B cell (primary cell): ENCODE results near the gene PPL. TPM values are rescaled to one million over a fixed set of nuclear protein-coding genes. Genes with fewer than 3 reads are reported as not detected.

Experiments used
- ATAC-seq: fragments of 200-7000 bp; cut with Tn5 transposase; one replicate; pipeline ENCODE4 v1.10.0; 2021; ENCODE audit warnings: low read depth, mild to moderate bottlenecking, moderate number of reproducible peaks, moderate library complexity
- CTCF ChIA-PET: fragments of 350-600 bp; sonication (Branson Sonifier 250); formaldehyde crosslinking; loops from one replicate; lab custom pipeline; 2021; ENCODE audit warnings: antibody characterized with exemption, inconsistent platforms; lab: Charles Lee
- POLR2A ChIA-PET: fragments of 350-600 bp; sonication (Branson Sonifier 250); formaldehyde crosslinking; loops from one replicate; lab custom pipeline; 2021; ENCODE audit warnings: antibody characterized with exemption; lab: Charles Lee
- DNase-seq: peaks from one replicate; pipeline ENCODE4 v3.0.0; 2013
- H2AFZ ChIP-seq: 2 replicates; pipeline ENCODE4 v1.6.1; 2012; ENCODE audit warnings: mild to moderate bottlenecking, low read depth, low read length; ENCODE audit not compliant: insufficient read depth, poor library complexity, severe bottlenecking
- H3K27ac ChIP-seq, 2 donors: 1 replicate in 1 of 2; 2 replicates in 1 of 2; pipeline ENCODE4 v1.5.1; 2012 to 2013; ENCODE audit warnings: low read length in 2 of 2, mild to moderate bottlenecking in 2 of 2, moderate library complexity in 1 of 2
- H3K27me3 ChIP-seq, 4 experiments: fragments of 200-600 bp in 1 of 4; sonication (generic) in 1 of 4; replicated peaks in 1 of 4; 1 replicate in 2 of 4; 2 replicates in 2 of 4; pipeline versions ENCODE4 v1.6.1 to v1.7.0; 2013 to 2016; ENCODE audit warnings: low read length in 3 of 4, mild to moderate bottlenecking in 2 of 4, mixed read lengths in 1 of 4, moderate library complexity in 1 of 4; ENCODE audit not compliant: insufficient read depth in 4 of 4, control insufficient read depth in 3 of 4; ENCODE audit errors: control extremely low read depth in 1 of 4
- H3K36me3 ChIP-seq, 2 experiments: replicated peaks in 1 of 2; 1 replicate in 1 of 2; 2 replicates in 1 of 2; pipeline versions ENCODE4 v1.6.1 to v1.7.1; 2013; ENCODE audit warnings: low read length in 1 of 2; ENCODE audit not compliant: insufficient read depth in 2 of 2, control insufficient read depth in 1 of 2; ENCODE audit errors: control extremely low read depth in 1 of 2, extremely low read depth in 1 of 2
- H3K4me1 ChIP-seq, 2 donors: fragments of 200-600 bp in 1 of 2; sonication (generic) in 1 of 2; 1 replicate in 1 of 2; 2 replicates in 1 of 2; pipeline versions ENCODE4 v1.5.1 to v1.6.1; 2013 to 2017; ENCODE audit warnings: low read length in 2 of 2; ENCODE audit not compliant: control insufficient read depth in 2 of 2, insufficient read depth in 2 of 2
- H3K4me2 ChIP-seq: replicated peaks from 2 replicates; pipeline ENCODE3; 2012; ENCODE audit warnings: mild to moderate bottlenecking, low read depth, low read length; ENCODE audit not compliant: poor library complexity, severe bottlenecking
- H3K4me3 ChIP-seq, 5 experiments: fragments of 200-600 bp in 1 of 5; sonication (generic) in 1 of 5; 1 replicate in 3 of 5; 2 replicates in 2 of 5; pipeline versions ENCODE4 v1.5.1 to v1.7.0; 2011 to 2016; ENCODE audit warnings: low read length in 4 of 5, mild to moderate bottlenecking in 4 of 5, low read depth in 2 of 5, control low read depth in 1 of 5, moderate library complexity in 1 of 5; ENCODE audit not compliant: insufficient read depth in 1 of 5; ENCODE audit errors: control extremely low read depth in 1 of 5, extremely low read depth in 1 of 5
- H3K79me2 ChIP-seq: fragments of 200-600 bp; sonication (generic); one replicate; pipeline ENCODE4 v1.6.0; 2016; ENCODE audit warnings: low read length; ENCODE audit not compliant: control insufficient read depth, insufficient read depth
- H3K9ac ChIP-seq: fragments of 200-600 bp; sonication (generic); 2 replicates; pipeline ENCODE4 v1.6.1; 2017; ENCODE audit warnings: mild to moderate bottlenecking, low read length, moderate library complexity
- H3K9me3 ChIP-seq, 3 donors: one replicate each; pipeline versions ENCODE4 v1.6.1 to v1.7.1; 2013; ENCODE audit warnings: low read length in 2 of 3; ENCODE audit not compliant: control insufficient read depth in 2 of 3, insufficient read depth in 1 of 3; ENCODE audit errors: control extremely low read depth in 1 of 3
- H4K20me1 ChIP-seq: 2 replicates; pipeline ENCODE4 v1.6.0; 2012; ENCODE audit warnings: mild to moderate bottlenecking, low read length; ENCODE audit not compliant: insufficient read depth, control insufficient read depth, poor library complexity, severe bottlenecking
- H3K27ac Mint-ChIP-seq: one replicate; pipeline ENCODE4 v1.8.0; 2021; ENCODE audit warnings: mixed read lengths
- H3K27me3 Mint-ChIP-seq: one replicate; pipeline ENCODE4 v1.8.0; 2021; ENCODE audit warnings: mixed read lengths
- H3K4me1 Mint-ChIP-seq: one replicate; pipeline ENCODE4 v1.8.0; 2021; ENCODE audit warnings: mixed read lengths
- H3K4me3 Mint-ChIP-seq: one replicate; pipeline ENCODE4 v1.8.0; 2021; ENCODE audit warnings: mixed read lengths
- H3K9me3 Mint-ChIP-seq: one replicate; pipeline ENCODE4 v1.8.0; 2022; ENCODE audit warnings: mixed read lengths; ENCODE audit not compliant: insufficient read depth
- CTCF ChIP-seq: fragments of 200-600 bp; IDR thresholded peaks from one replicate; pipeline ENCODE4 v1.8.0; 2022; ENCODE audit warnings: antibody characterized with exemption, mild to moderate bottlenecking
- EZH2 ChIP-seq: IDR thresholded peaks from 2 replicates; pipeline ENCODE4 v1.6.1; 2012; ENCODE audit warnings: borderline replicate concordance, low read depth, mild to moderate bottlenecking, moderate library complexity, low read length; ENCODE audit not compliant: insufficient read depth, poor library complexity, severe bottlenecking
- WGBS: methylation state at CpG from one replicate; pipeline ENCODE4 v1.1.5; 2013; ENCODE audit warnings: missing lambda C conversion rate; ENCODE audit not compliant: insufficient coverage; 5-methylcytosine and 5-hydroxymethylcytosine counted together
- intact Hi-C: fragments of 100-400 bp; cut with micrococcal nuclease; formaldehyde crosslinking; loops from one replicate; pipeline ENCODE4 v1.10.0; 2022
- polyA plus RNA-seq: library from polyadenylated mRNA; depleted of rRNA; stranded (reverse); fragments of >200 nt; gene quantifications from 2 replicates; pipeline ENCODE4 v1.2.3, GENCODE V29; 2012
- total RNA-seq, 2 donors: library from RNA; stranded (reverse); fragments of 120-200 nt in 1 of 2; gene quantifications; 1 replicate in 1 of 2; 2 replicates in 1 of 2; pipeline versions ENCODE4 v1.2.3 to v1.2.4, GENCODE V29; 2013 to 2022

The PPL gene
- total and polyA plus RNA-seq, 2 donors (not counting 1 experiment from before 2014, with no cell fraction given): not detected

DNA sequence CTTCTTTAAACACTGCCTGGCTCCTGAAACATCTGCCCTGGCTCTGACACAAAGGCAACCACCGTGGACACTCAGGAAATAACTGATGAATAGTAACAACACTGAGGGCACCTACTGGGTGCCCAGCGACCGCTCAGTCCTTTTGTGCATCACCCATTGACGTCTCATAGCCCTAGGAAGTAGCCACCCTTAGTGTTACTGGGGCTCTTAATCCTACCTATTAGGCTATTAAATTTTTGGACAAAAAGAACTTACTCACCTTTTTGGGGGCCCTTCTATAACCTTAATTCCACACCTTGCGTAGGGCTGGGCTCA, 11.7 kb downstream of the PPL start:
- DNase-seq (no peak), ATAC-seq (no peak)
- TF ChIP-seq EZH2: no peak
- no peak for TF ChIP-seq CTCF
- WGBS: 80% methylated on average over 4 of the region's 5 CpGs
- Histone ChIP-seq H3K27me3 (peaks cover 0 to 7% (median 0%) of the 10 kb centered on the region in 4 experiments), H3K4me2 (no peak overlapping the region), H3K9me3 (peaks cover 0 to 28% (median 13%) of the 10 kb centered on the region in 3 donors), H3K36me3 (no peaks in the 10 kb centered on the region), H3K79me2 (no peaks in the 10 kb centered on the region), H2AFZ (no peak overlapping the region), H3K4me1 (no peaks in the 10 kb centered on the region), H3K9ac (no peak overlapping the region), H4K20me1 (no peaks in the 10 kb centered on the region), H3K4me3 (no peak overlapping the region), H3K27ac (no peak overlapping the region)
- intact Hi-C loops: no loop called here
- H3K9me3 Mint-ChIP-seq: peaks cover 5% of the 10 kb centered on the region
- CTCF ChIA-PET: no interaction called here
- no peaks in the 10 kb centered on the region for H3K27me3 Mint-ChIP-seq
- no peak overlapping the region for H3K27ac Mint-ChIP-seq
- H3K4me3 Mint-ChIP-seq: no peak overlapping the region
- POLR2A ChIA-PET: no interaction called here
- H3K4me1 Mint-ChIP-seq: no peaks in the 10 kb centered on the region

GRCh38 chr16:4924593-4925292, 12.2 kb downstream of the PPL start:
- TF ChIP-seq CTCF: no peak
- WGBS: 64% methylated on average over 11 of the region's 12 CpGs
- no peak overlapping the region for H3K4me3 Mint-ChIP-seq
- peaks cover 0 to 7% (median 0%) of the 10 kb centered on the region in 4 experiments for H3K27me3 ChIP-seq
- no peak overlapping the region for H3K4me3 ChIP-seq
- H3K27ac ChIP-seq: no peak overlapping the region
- intact Hi-C loops: no loop called here
- H3K27me3 Mint-ChIP-seq: no peaks in the 10 kb centered on the region
- no peak for ATAC-seq
- no peaks in the 10 kb centered on the region for H3K36me3 ChIP-seq
- H3K4me1 Mint-ChIP-seq: no peaks in the 10 kb centered on the region
- H3K27ac Mint-ChIP-seq: no peak overlapping the region
- peaks cover 0 to 28% (median 13%) of the 10 kb centered on the region in 3 donors for H3K9me3 ChIP-seq
- H4K20me1 ChIP-seq: no peaks in the 10 kb centered on the region
- H3K79me2 ChIP-seq: no peaks in the 10 kb centered on the region
- CTCF ChIA-PET: no interaction called here
- no peak overlapping the region for H3K4me2 ChIP-seq
- no peak overlapping the region for H2AFZ ChIP-seq
- peaks cover 5% of the 10 kb centered on the region for H3K9me3 Mint-ChIP-seq
- H3K4me1 ChIP-seq: no peaks in the 10 kb centered on the region
- H3K9ac ChIP-seq: no peak overlapping the region
- DNase-seq: no peak
- POLR2A ChIA-PET: no interaction called here
